Effector memory CD4-positive, alpha-beta T cell (primary cell): ENCODE data around the gene CELSR1.
"Not testable (repeated sequence)": the region's sequence is repeated elsewhere in the genome, so short reads cannot be mapped to it uniquely, and the experiment has no call there.

Experiments used
- DNase-seq, 3 donors: peaks; one replicate each; pipeline ENCODE4 v3.0.0-alpha.2; 2020
- H3K27ac ChIP-seq: 2 replicates; pipeline ENCODE4 v1.7.0; 2013; ENCODE audit warnings: mild to moderate bottlenecking, low read length, moderate library complexity; ENCODE audit not compliant: insufficient read depth, poor library complexity, severe bottlenecking
- H3K27me3 ChIP-seq: replicated peaks from 2 replicates; pipeline ENCODE4 v1.7.0; 2013; ENCODE audit warnings: mild to moderate bottlenecking, low read length; ENCODE audit not compliant: insufficient read depth, control insufficient read depth, poor library complexity, severe bottlenecking
- H3K36me3 ChIP-seq: 2 replicates; pipeline ENCODE4 v1.7.0; 2013; ENCODE audit warnings: mild to moderate bottlenecking, low read length, moderate library complexity; ENCODE audit not compliant: control insufficient read depth, insufficient read depth
- H3K4me1 ChIP-seq: 2 replicates; pipeline ENCODE4 v1.7.0; 2013; ENCODE audit warnings: low read length, mild to moderate bottlenecking; ENCODE audit not compliant: control insufficient read depth, insufficient read depth, poor library complexity, severe bottlenecking
- H3K4me3 ChIP-seq: 2 replicates; pipeline ENCODE4 v1.7.0; 2013; ENCODE audit warnings: low read length, low read depth, mild to moderate bottlenecking; ENCODE audit not compliant: insufficient read depth, poor library complexity, severe bottlenecking
- H3K9me3 ChIP-seq: 2 replicates; pipeline ENCODE4 v1.7.0; 2013; ENCODE audit warnings: mild to moderate bottlenecking, low read length, moderate library complexity; ENCODE audit not compliant: control insufficient read depth

CELSR1 gene

DNA sequence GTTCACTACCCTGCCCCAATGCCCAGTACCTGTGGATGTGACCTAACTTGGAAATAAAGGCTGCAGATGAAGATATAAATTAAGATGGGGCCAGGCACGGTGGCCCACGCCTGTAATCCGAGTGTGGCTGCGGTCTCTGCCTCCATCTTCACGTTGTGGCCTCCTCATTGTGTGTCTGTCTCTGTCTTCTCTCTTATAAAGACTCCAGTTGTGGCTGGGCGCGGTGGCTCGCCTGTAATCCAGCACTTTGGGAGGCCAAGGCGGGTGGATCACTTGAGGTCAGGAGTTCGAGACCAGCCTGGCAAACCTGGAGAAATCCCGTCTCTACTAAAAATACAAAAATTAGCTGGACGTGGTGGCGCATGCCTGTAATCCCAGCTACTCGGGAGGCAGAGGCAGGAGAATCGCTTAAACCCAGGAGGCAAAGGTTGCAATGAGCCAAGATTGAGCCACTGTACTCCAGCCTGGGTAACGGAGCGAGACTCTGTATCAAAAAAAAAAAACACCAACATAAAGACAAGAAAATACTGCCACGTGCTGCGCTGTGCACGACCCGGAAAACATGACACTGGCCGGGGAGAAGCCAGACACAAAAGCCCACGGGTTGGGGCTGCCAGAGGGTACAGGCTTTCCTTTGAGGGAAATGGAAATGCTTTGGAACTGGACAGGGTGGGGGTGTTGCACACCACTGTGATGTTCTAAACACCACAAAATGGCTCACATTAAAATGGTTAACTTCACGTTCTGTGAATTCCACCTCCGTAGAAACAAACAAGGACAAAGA lies 18.7 kb downstream of the CELSR1 start:
- DNase-seq: no peak
- Histone ChIP-seq H3K4me3 (no peak overlapping the region), H3K4me1 (no peaks in the 10 kb centered on the region), H3K27me3 (no peaks in the 10 kb centered on the region), H3K27ac (no peak overlapping the region), H3K9me3 (no peaks in the 10 kb centered on the region), H3K36me3 (no peaks in the 10 kb centered on the region)

DNA sequence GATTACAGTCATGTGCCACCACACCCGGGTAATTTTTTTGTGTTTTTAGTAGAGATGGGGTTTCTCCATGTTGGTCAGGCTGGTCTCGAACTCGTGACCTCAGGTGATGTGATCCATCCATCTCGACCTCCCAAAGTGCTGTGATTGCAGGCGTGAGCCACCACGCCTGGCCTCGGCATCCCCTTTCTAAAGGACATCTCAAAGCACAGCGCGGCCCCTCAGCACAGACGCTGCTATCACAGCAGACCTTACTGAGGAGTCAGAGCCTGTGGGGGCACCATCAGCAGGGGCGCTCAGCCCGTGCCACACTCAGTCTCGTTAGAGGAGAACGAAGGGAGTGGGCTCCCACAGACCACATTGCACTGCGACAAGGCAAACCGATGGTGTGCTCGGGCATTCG lies 19.4 kb downstream of the CELSR1 start:
- no peaks in the 10 kb centered on the region for H3K27me3 ChIP-seq
- H3K36me3 ChIP-seq: no peaks in the 10 kb centered on the region
- H3K4me3 ChIP-seq: no peak overlapping the region
- H3K27ac ChIP-seq: no peak overlapping the region
- no peaks in the 10 kb centered on the region for H3K4me1 ChIP-seq
- no peak for DNase-seq
- no peaks in the 10 kb centered on the region for H3K9me3 ChIP-seq

DNA sequence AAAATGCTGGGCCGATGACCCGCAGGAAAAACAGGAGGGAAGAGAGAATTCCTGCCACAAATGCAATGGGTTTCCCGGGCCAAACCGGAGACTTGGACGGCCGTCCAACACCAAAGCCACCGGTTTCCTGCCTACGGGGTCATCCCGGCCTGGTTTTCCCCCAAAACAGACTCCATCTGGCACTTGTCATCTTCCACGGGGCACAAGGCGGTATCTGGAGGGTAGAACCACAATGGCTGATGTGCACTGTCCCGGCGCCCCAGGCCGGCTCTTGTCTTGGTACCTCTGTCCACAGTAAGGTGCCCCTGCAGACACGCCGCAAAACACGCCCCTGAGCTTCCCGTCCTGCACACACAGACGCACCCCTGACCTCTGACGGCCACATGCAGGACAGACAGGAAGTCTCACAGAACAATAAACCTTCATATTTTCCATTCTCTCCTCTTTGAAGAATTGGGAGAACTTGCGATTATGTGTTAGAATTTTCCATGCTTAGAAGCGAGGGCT lies 20.1 kb downstream of the CELSR1 start:
- H3K27ac ChIP-seq: no peak overlapping the region
- H3K27me3 ChIP-seq: no peaks in the 10 kb centered on the region
- DNase-seq: no peak
- H3K9me3 ChIP-seq: no peaks in the 10 kb centered on the region
- H3K4me1 ChIP-seq: no peaks in the 10 kb centered on the region
- no peaks in the 10 kb centered on the region for H3K36me3 ChIP-seq
- no peak overlapping the region for H3K4me3 ChIP-seq

DNA sequence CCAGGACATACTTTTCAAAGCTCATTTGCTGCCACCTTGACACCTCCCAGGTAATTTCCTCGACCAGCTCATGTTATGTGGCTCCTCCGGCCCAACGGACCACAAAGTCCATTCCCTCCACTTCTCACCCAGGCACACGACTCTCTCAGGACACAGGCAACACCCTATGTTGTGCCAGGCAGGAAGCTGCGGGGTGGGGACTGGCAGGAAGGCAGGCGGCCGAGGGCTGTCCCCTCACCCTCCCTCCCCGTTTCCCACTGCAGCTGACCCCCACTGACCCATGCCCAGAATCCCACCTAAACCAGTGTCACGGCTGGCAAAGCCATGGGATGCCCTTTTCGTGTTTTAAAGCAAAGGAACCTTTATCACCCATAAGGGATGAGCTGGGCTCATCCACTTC lies 20.8 kb downstream of the CELSR1 start:
- no peak overlapping the region for H3K4me3 ChIP-seq
- no peak for DNase-seq
- H3K36me3 ChIP-seq: no peaks in the 10 kb centered on the region
- no peaks in the 10 kb centered on the region for H3K27me3 ChIP-seq
- H3K9me3 ChIP-seq: no peaks in the 10 kb centered on the region
- H3K4me1 ChIP-seq: no peaks in the 10 kb centered on the region
- H3K27ac ChIP-seq: no peak overlapping the region

DNA sequence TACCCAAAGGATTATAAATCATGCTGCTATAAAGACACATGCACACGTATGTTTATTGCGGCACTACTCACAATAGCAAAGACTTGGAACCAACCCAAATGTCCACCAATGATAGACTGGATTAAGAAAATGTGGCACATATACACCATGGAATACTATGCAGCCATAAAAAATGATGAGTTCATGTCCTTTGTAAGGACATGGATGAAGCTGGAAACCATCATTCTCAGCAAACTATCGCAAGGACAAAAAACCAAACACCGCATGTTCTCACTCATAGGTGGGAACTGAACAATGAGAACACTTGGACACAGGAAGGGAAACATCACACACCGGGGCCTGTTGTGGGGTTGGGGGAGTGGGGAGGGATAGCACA lies 21.3 kb downstream of the CELSR1 start:
- H3K27me3 ChIP-seq, H3K4me3 ChIP-seq, DNase-seq, H3K4me1 ChIP-seq, H3K9me3 ChIP-seq, H3K27ac ChIP-seq, H3K36me3 ChIP-seq: not testable (repeated sequence)

DNA sequence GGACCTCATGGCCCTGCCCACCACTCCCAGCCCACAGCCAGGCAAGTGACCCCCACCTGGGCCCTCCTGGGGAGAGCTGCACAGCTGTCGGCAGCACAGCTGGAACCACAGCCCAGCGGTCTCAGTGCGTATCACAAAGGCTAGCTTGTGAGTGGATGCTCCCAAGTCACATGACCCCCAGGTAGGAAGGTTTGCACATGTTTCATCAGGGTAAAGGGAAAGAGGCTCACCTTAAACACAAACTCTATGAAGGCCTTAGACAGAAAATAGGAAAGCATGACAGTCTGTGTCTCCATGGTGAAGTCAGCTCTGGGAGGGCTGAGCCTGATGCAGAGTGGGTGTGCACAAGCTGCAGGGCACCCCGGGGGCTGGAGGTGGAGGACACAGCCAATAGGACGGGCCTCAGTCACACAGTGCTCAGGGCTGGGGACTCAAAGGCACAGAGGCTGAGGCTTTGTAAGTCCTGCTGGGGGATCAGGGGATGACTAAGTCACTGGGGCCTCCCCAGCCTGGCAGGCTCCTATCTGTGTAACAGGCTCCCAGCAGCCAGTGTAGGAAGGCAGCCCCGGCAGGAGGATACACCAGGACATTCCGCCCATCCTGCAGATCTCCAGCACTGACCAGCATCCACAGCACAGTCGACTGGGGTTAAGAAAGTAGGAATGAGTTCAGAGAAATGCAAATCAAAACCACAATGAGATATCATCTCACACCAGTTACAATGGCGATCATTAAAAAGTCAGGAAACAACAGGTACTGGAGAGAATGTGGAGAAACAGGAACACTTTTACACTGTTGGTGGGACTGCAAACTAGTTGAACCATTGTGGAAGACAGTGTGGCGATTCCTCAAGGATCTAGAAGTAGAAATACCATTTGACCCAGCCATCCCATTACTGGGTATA lies 22.0 kb downstream of the CELSR1 start:
- Histone ChIP-seq H3K4me1 (no peaks in the 10 kb centered on the region), H3K9me3 (no peaks in the 10 kb centered on the region), H3K4me3 (no peak overlapping the region), H3K27me3 (no peaks in the 10 kb centered on the region), H3K27ac (no peak overlapping the region), H3K36me3 (no peaks in the 10 kb centered on the region)
- DNase-seq: no peak

DNA sequence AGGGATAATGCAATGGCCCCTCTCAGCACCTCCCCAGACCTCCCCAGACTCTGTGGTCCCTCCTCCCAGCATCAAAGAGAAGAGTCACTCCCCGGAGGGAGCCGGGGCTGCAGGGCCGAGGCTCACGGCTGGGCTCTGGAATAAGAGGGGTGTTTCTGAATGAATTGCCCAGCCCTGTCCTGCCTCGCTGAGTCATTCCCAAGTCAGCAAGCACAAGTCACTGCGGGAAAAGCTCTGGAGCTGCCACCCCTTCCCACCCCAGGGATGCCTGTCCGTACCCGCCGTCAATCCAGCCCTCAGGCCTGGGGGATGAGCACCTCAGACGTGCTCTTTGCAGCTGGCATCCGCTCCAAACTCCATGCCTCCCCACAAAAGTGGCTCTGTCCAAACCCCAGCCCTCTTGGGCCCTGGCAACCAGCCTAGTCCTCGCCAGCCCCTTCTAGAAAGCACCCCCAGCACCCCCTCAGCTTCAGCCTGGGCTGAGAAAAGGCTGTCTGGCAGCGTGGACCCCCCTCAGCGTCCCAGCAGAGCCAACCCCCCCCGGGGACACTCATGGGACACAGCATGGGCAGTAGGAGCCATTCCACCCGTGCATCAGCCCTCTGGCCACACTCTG lies 22.7 kb downstream of the CELSR1 start:
- Histone ChIP-seq H3K36me3 (no peaks in the 10 kb centered on the region), H3K27ac (no peak overlapping the region), H3K4me1 (no peaks in the 10 kb centered on the region), H3K27me3 (no peaks in the 10 kb centered on the region), H3K4me3 (no peak overlapping the region), H3K9me3 (no peaks in the 10 kb centered on the region)
- DNase-seq: no peak

DNA sequence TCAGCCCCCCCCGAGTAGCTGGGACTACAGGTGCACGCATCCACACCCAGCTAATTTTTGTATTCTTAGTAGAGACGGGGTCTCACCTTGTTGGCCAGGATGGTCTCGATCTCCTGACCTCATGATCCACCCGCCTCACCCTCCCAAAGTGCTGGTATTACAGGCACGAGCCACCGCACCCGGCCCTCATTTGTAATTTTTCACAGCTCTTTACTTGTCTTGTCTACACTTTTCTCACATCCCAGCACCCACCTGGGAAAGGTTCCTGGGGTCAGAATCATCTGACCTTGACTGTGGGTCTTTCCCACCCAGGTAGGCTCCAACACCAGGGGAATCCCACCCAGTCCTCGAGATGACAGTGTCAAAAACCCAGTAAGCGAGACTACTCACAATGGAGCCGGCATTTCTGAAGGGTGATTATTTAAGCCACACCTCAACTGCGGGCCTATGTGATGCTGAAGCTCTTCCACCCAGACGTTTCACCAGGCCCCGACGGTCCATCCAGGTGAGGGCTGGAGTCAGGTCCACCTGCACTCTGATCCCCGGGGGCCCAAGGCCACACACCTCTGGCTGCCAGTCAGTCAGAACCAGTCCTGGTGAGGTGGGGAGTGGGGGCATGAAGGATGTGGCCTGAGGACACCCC lies 23.4 kb downstream of the CELSR1 start:
- Histone ChIP-seq H3K27me3 (no peaks in the 10 kb centered on the region), H3K9me3 (no peaks in the 10 kb centered on the region), H3K4me1 (no peaks in the 10 kb centered on the region), H3K4me3 (no peak overlapping the region), H3K36me3 (no peaks in the 10 kb centered on the region), H3K27ac (no peak overlapping the region)
- DNase-seq: no peak

DNA sequence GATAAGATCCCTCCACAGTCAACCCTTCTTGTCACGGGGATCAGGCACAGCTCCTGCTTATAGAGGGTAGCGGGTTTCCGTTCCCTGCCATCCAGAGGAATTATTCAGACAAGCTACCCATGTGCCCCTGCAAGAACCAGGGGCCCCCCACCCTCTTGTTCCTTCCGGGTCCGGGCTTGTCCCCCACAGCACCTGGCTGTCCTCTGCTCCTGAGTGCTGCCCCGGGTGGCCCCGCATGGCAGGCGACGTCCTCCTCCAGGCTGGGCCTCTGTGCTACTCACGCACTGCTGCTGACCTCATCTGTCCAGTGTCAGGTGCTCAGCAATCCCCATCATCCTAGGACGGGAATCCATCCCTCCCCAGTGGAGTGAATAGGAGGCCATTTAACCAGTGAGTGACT lies 24.7 kb downstream of the CELSR1 start:
- H3K27ac ChIP-seq: no peak overlapping the region
- no peaks in the 10 kb centered on the region for H3K27me3 ChIP-seq
- H3K4me3 ChIP-seq: no peak overlapping the region

More for the DNA sequence above, 24.7 kb downstream of the CELSR1 start:
- Histone ChIP-seq H3K9me3 (no peaks in the 10 kb centered on the region), H3K4me1 (no peaks in the 10 kb centered on the region), H3K36me3 (no peaks in the 10 kb centered on the region)
- no peak for DNase-seq
